ENCODE data around the gene HYKK.

DNA sequence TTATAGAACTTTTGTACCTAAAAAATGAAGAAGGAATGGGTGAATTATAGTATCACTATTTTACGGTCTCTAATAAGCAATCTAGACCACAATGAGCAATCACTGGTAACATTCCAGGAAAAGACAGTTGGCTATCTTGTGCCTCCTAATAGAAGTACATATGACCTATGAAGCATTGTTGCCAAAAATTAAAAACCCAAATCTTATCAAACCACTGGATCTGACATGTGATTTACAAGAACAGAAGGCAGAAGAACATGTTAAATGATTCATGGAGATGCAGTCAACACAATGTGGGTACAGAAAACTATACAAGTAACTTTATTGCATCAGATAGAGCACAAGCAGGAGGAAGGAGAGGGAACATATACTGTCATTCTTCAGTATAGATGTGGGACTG, 14.5 kb upstream of the HYKK start:
- no peak for TF ChIP-seq POLR2A (IDR thresholded peaks at IDR 0.05)
- TF ChIP-seq, protein P1, sequence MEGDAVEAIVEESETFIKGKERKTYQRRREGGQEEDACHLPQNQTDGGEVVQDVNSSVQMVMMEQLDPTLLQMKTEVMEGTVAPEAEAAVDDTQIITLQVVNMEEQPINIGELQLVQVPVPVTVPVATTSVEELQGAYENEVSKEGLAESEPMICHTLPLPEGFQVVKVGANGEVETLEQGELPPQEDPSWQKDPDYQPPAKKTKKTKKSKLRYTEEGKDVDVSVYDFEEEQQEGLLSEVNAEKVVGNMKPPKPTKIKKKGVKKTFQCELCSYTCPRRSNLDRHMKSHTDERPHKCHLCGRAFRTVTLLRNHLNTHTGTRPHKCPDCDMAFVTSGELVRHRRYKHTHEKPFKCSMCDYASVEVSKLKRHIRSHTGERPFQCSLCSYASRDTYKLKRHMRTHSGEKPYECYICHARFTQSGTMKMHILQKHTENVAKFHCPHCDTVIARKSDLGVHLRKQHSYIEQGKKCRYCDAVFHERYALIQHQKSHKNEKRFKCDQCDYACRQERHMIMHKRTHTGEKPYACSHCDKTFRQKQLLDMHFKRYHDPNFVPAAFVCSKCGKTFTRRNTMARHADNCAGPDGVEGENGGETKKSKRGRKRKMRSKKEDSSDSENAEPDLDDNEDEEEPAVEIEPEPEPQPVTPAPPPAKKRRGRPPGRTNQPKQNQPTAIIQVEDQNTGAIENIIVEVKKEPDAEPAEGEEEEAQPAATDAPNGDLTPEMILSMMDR (IDR thresholded peaks at IDR 0.05): no peak

Data from heart left ventricle (tissue), 13 donors.